ENCODE results near the gene MIDN.
"Not testable (repeated sequence)": the region's sequence is repeated elsewhere in the genome, so short reads cannot be mapped to it uniquely, and the experiment has no call there.

The MIDN gene

GRCh38 chr19:1294688-1295087 lies 46.3 kb downstream of the MIDN start:
- DNase-seq (ENCODE audit: low spot score), result no peak

- no peak for DNase-seq (ENCODE audit: low spot score)
Measured at GRCh38 chr19:1295169-1296012, 47.0 kb downstream of the MIDN start.

- no peak for DNase-seq (ENCODE audit: low spot score)
Measured at GRCh38 chr19:1296078-1296477, 47.7 kb downstream of the MIDN start.

GRCh38 chr19:1296575-1297271 lies 48.3 kb downstream of the MIDN start:
- no peak for DNase-seq (ENCODE audit: low spot score)

- DNase-seq (ENCODE audit: low spot score), result no peak
Measured at GRCh38 chr19:1298235-1298634, 49.9 kb downstream of the MIDN start.

- DNase-seq (ENCODE audit: low spot score), result no peak
Measured at GRCh38 chr19:1299801-1300200, 51.4 kb downstream of the MIDN start.

- DNase-seq (ENCODE audit: low spot score), result no peak
Measured at GRCh38 chr19:1300744-1301490, 52.5 kb downstream of the MIDN start.

GRCh38 chr19:1302533-1303239 lies 54.3 kb downstream of the MIDN start:
- DNase-seq (ENCODE audit: low spot score), result no peak

- no peak for DNase-seq (ENCODE audit: low spot score)
Measured at GRCh38 chr19:1304197-1304924, 56.0 kb downstream of the MIDN start.

- DNase-seq (ENCODE audit: low spot score), result not testable (repeated sequence)
Measured at GRCh38 chr19:1305354-1305753, 57.0 kb downstream of the MIDN start.

- DNase-seq (ENCODE audit: low spot score), result no peak
Measured at GRCh38 chr19:1307320-1307719, 58.9 kb downstream of the MIDN start.

GRCh38 chr19:1307755-1308303 lies 59.4 kb downstream of the MIDN start:
- no peak for DNase-seq (ENCODE audit: low spot score)

- DNase-seq (ENCODE audit: low spot score), result no peak
Measured at GRCh38 chr19:1308718-1309117, 60.3 kb downstream of the MIDN start.

Measured in hematopoietic multipotent progenitor cell treated with erythropoietin and hydrocortisone succinate and interleukin-3 and kit ligand, for 15 days (in vitro differentiated cells).